Activated CD4-positive, alpha-beta memory T cell treated with anti-CD3 and anti-CD28 coated beads for 36 hours (primary cell): ENCODE results near the gene TEPSIN. TPM values are rescaled to one million over a fixed set of nuclear protein-coding genes. Genes with fewer than 3 reads are reported as not detected.

Experiments used
- CTCF ChIA-PET: fragments of 350-600 bp; sonication (Branson Sonifier 250); formaldehyde crosslinking; loops from one replicate; lab custom pipeline; 2021; ENCODE audit warnings: antibody characterized with exemption, inconsistent platforms; lab: Charles Lee
- POLR2A ChIA-PET: fragments of 350-600 bp; sonication (Branson Sonifier 250); formaldehyde crosslinking; loops from one replicate; lab custom pipeline; 2021; ENCODE audit warnings: antibody characterized with exemption; lab: Charles Lee
- DNase-seq: peaks from one replicate; pipeline ENCODE4 v3.0.0-alpha.2; 2020
- H3K27ac Mint-ChIP-seq: one replicate; pipeline ENCODE4 v1.8.0; 2021; ENCODE audit warnings: mixed read lengths
- H3K27me3 Mint-ChIP-seq: one replicate; pipeline ENCODE4 v1.8.0; 2021; ENCODE audit warnings: mixed read lengths
- H3K36me3 Mint-ChIP-seq: one replicate; pipeline ENCODE4 v1.8.0; 2021; ENCODE audit warnings: mixed read lengths
- H3K4me1 Mint-ChIP-seq: one replicate; pipeline ENCODE4 v1.8.0; 2021; ENCODE audit warnings: low read depth, mixed read lengths
- H3K4me3 Mint-ChIP-seq: one replicate; pipeline ENCODE4 v1.8.0; 2021; ENCODE audit warnings: mild to moderate bottlenecking, mixed read lengths
- H3K9me3 Mint-ChIP-seq: one replicate; pipeline ENCODE4 v1.8.0; 2021; ENCODE audit warnings: mixed read lengths
- intact Hi-C: fragments of 100-400 bp; cut with micrococcal nuclease; formaldehyde crosslinking; loops from one replicate; pipeline ENCODE4 v1.15.1; 2023
- total RNA-seq, 2 experiments: library from RNA; stranded (reverse); gene quantifications; one replicate each; pipeline ENCODE4 v1.2.3, GENCODE V29; 2021

TEPSIN gene
- total RNA-seq, 2 experiments from 2014 or later, result 20.0 to 24.6 TPM

DNA sequence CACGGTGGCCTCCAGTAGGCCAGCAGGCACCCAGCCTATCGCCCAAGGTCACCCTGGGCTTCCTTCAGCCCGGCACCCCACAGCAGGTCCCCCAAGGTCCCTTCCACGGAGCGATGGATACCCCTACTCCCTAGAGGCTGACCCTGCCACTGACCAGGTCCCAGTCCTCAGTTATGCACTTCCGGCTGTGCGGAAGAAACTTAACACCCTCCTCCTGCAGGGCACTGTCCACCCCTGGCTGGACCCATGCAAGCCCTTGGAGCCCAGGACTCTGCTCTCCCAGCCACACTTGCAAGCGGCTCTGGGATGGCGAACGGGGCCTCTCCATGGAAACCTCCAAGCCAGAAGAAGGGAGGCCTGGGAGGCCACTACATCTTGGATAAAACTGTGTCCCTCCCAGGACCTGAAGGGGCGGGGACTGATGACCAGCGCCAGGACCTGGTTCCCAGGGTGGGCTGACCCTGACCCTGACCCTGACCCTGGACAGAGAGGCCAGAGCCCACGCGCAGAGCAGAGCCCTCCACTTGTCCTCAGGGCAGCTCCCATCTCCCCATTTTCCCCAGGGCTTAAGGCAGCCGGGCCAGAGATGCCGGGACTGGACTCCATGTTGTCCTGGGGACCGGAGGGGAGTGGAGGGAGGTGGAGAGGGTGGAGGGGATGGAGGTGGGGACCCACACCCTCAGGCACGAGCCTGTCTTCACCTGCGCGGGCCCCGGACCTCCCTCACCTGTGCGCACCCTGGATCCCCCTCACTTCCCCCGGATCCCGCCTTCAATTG is 16.8 kb downstream of the TEPSIN start:
- CTCF ChIA-PET, result interaction anchor here (1.0 to 1.2 kb wide), 5 partner anchors 17 to 263 kb away, joined by 3 to 6 read pairs (median 4); partner anchors contain the start of genes NDUFAF8 and TEPSIN
- H3K4me3 Mint-ChIP-seq, result peak overlapping the region; percentile 52
- H3K27ac Mint-ChIP-seq, result no peak overlapping the region
- peaks cover 16% of the 10 kb centered on the region for H3K4me1 Mint-ChIP-seq
- intact Hi-C loops, result loop anchor here (10.0 kb wide), 1 partner anchor 187 kb away; the partner anchor contains the start of gene BAIAP2
- H3K36me3 Mint-ChIP-seq, result peaks cover 1% of the 10 kb centered on the region
- POLR2A ChIA-PET, result interaction anchor here (0.7 to 1.5 kb wide), 4 partner anchors 17 to 73 kb away, joined by 3 to 16 read pairs (median 4); partner anchors contain the start of genes NDUFAF8, SLC38A10 and TEPSIN
- no peak for DNase-seq
- no peaks in the 10 kb centered on the region for H3K9me3 Mint-ChIP-seq
- H3K27me3 Mint-ChIP-seq, result no peaks in the 10 kb centered on the region

DNA sequence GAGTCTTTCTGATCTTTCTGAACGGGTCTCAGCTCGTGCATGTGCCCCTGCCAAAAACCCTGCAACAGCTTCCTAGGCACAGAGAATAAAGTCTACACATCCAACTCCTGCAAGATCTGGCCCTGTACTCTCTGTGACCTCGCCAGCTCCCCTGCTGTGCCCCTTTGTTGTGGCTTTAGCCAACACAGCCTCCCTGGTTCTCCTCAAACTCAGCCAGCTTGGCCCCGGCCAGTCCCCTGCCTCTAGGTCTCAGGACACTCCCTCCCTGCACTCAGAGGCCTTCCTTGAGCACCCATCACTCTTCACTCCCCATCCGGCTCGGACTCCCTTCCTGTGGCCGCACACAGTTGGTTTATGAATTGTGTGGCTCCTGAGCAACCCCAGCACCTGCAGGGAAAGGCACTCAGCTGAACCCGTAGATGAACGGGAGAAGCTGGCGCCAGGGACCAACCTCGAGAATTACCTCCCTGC is 17.4 kb downstream of the TEPSIN start:
- Mint-ChIP-seq H3K27ac (no peak overlapping the region), H3K4me3 (peak overlapping the region; percentile 52), H3K27me3 (no peaks in the 10 kb centered on the region), H3K36me3 (peaks cover 1% of the 10 kb centered on the region), H3K9me3 (no peaks in the 10 kb centered on the region), H3K4me1 (peaks cover 16% of the 10 kb centered on the region)
- intact Hi-C loops, result loop anchor here (10.0 kb wide), 1 partner anchor 187 kb away; the partner anchor contains the start of gene BAIAP2
- POLR2A ChIA-PET, result interaction anchor here (1.5 kb wide), 1 partner anchor 17 kb away, joined by 5 read pairs; the partner anchor contains the start of genes NDUFAF8 and TEPSIN
- no peak for DNase-seq
- CTCF ChIA-PET, result interaction anchor here (1.0 kb wide), 1 partner anchor 32 kb away, joined by 4 read pairs; no protein-coding TSS in a partner anchor

DNA sequence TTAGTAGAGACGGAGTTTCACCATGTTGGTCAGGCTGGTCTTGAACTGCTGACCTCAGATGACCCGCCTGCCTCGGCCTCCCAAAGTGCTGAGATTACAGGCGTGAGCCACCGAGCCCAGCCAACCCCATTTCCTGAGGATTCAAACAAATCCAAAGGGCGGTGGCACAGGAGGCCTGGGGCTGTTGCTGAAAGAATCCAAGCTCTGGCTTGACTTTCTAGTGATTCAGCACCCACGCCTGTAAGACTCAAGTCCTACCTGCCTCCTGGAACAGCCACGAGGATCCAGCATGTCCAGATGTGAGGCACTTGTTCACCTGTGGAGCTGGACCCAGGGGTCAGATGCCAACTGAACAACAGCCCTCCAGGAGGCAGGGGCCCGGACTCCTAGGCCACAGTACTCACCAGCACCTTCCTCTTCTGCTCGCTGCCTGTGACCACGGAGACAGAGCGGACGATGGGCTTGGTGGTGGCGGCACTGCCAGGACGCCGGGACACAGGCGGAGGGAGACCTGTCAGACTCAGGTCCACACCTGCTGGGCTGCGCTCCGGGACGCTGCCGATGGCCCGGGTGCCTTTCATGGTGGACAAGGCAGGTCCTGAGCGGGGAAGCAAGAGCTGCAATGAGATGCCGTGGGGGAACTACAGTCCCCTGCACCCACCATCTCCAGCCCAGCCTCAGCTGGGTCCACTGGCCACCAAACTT is 19.2 kb downstream of the TEPSIN start:
- H3K27ac Mint-ChIP-seq, result no peak overlapping the region
- peaks cover 1% of the 10 kb centered on the region for H3K36me3 Mint-ChIP-seq
- no peak overlapping the region for H3K4me3 Mint-ChIP-seq
- ChIA-PET POLR2A (no interaction called here), CTCF (no interaction called here)
- H3K9me3 Mint-ChIP-seq, result no peaks in the 10 kb centered on the region
- intact Hi-C loops, result loop anchor here (10.0 kb wide), 1 partner anchor 185 kb away; the partner anchor contains the start of gene BAIAP2
- H3K27me3 Mint-ChIP-seq, result no peaks in the 10 kb centered on the region
- peaks cover 16% of the 10 kb centered on the region for H3K4me1 Mint-ChIP-seq
- DNase-seq, result no peak

DNA sequence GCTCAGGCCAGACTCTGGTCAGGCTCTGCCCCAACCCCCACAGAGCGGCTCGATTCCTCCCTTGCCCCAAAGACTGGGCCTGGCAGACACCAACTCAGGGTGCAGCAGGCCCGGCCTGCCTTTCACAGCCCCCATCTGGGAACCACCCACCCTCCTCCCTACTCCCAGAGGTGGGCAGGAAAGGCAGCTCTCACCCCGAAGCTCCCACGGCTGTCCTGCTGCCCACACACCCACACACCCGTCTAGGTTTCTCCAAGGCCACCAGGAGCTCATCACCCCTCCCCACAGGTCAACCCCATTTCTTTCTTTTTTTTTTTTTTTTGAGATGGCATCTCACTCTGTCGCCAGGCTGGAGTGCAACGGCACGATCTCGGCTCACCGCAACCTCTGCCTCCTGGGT is 19.9 kb downstream of the TEPSIN start:
- Mint-ChIP-seq H3K36me3 (peaks cover 1% of the 10 kb centered on the region), H3K27me3 (no peaks in the 10 kb centered on the region), H3K27ac (no peak overlapping the region), H3K9me3 (no peaks in the 10 kb centered on the region), H3K4me1 (peaks cover 16% of the 10 kb centered on the region), H3K4me3 (no peak overlapping the region)
- ChIA-PET CTCF (no interaction called here), POLR2A (no interaction called here)
- DNase-seq, result no peak
- intact Hi-C loops, result no loop called here

DNA sequence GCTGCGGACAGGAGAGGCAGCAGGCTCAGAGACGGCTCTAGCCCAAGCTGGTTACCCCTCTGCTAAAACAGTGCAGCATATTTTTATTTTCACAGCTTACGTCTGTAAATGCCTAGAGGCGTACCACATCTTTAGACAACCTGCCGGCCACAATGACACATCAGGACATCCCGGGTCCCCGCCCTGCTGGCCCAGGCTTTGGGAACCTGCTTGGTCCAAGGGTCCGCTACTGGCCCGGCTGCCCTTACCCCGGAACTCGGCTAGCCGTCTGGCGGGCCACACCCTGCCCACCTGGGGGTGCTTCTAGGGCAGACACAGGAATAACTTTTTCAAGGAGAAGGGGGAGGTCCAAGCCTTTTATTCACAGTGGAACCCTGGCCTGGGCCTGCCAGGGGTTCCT is 20.4 kb downstream of the TEPSIN start:
- H3K4me3 Mint-ChIP-seq, result no peak overlapping the region
- no peak for DNase-seq
- POLR2A ChIA-PET, result no interaction called here
- peaks cover 1% of the 10 kb centered on the region for H3K36me3 Mint-ChIP-seq
- H3K27ac Mint-ChIP-seq, result no peak overlapping the region
- peaks cover 10% of the 10 kb centered on the region for H3K4me1 Mint-ChIP-seq
- intact Hi-C loops, result no loop called here
- CTCF ChIA-PET, result no interaction called here
- no peaks in the 10 kb centered on the region for H3K27me3 Mint-ChIP-seq
- H3K9me3 Mint-ChIP-seq, result no peaks in the 10 kb centered on the region

DNA sequence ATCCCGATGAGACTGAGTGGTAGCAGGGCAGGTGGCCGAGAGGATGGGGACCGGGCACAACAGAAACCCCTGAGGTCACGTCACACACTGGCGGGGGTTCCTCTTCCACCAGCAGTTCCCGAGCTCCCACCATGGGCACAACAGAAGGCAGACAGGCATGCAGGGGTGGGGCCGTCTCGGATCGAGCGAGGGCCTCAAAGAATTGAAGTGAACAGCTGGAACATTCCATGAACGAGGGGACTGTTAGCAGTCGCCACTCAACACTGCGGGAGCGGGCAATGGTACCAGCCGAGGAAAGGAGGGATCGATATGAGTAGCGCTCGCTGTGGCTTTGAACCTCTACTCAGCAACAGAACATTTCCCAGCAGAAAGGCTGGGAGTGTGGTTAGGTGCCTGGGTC is 21.4 kb downstream of the TEPSIN start:
- POLR2A ChIA-PET, result no interaction called here
- H3K27me3 Mint-ChIP-seq, result no peaks in the 10 kb centered on the region

DNA sequence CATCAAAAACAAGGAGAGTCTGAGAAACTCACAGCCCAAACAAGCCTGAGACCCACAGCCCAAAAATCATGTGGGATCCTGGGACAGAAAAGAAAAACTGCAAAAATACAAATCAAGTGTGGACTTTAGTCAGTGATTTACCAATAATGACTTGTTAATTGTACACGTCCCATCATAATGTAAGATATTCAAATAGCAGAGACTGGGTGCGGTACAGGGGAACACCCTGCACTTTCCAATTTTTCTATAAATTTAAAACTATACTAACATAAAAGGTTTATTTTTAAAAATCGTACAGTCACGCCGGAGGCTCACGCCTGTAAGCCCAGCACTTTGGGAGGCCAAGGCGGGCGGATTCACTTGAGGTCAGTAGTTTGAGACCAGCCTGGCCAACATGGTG is 24.9 kb downstream of the TEPSIN start:
- H3K4me1 Mint-ChIP-seq, result no peaks in the 10 kb centered on the region
- POLR2A ChIA-PET, result no interaction called here
- intact Hi-C loops, result no loop called here
- no peak overlapping the region for H3K4me3 Mint-ChIP-seq
- H3K9me3 Mint-ChIP-seq, result no peaks in the 10 kb centered on the region
- H3K27me3 Mint-ChIP-seq, result no peaks in the 10 kb centered on the region
- CTCF ChIA-PET, result no interaction called here
- DNase-seq, result no peak
- H3K27ac Mint-ChIP-seq, result no peak overlapping the region
- H3K36me3 Mint-ChIP-seq, result peaks cover under 1% of the 10 kb centered on the region

More for the DNA sequence above, 21.4 kb downstream of the TEPSIN start:
- CTCF ChIA-PET, result no interaction called here
- peaks cover 1% of the 10 kb centered on the region for H3K36me3 Mint-ChIP-seq
- H3K9me3 Mint-ChIP-seq, result no peaks in the 10 kb centered on the region
- no peak overlapping the region for H3K4me3 Mint-ChIP-seq
- no peak for DNase-seq
- peaks cover 8% of the 10 kb centered on the region for H3K4me1 Mint-ChIP-seq
- H3K27ac Mint-ChIP-seq, result no peak overlapping the region
- intact Hi-C loops, result no loop called here

DNA sequence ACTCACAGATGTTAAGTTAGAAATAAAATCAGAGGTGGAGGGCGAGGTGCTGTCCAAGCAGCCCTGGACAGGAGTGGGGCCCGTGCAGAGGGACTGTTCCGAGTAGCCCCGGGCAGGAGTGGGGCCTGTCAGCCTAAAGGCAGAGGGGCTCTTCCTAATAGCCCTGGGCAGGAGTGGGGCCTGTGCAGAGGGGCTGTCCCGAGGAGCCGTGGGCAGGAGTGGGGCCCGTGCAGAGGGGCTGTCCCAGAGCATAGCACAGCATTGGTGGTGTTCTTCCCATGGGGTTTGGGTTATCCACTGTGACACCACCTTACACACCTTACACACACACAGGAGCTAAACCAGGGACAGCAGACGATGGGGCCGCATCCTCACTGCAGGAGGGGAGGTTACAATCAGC is 26.5 kb downstream of the TEPSIN start:
- POLR2A ChIA-PET, result no interaction called here
- H3K27ac Mint-ChIP-seq, result no peak overlapping the region
- no peak for DNase-seq
- no peaks in the 10 kb centered on the region for H3K36me3 Mint-ChIP-seq
- H3K9me3 Mint-ChIP-seq, result no peaks in the 10 kb centered on the region
- no peaks in the 10 kb centered on the region for H3K27me3 Mint-ChIP-seq
- no peaks in the 10 kb centered on the region for H3K4me1 Mint-ChIP-seq
- no peak overlapping the region for H3K4me3 Mint-ChIP-seq
- CTCF ChIA-PET, result no interaction called here
- intact Hi-C loops, result no loop called here

DNA sequence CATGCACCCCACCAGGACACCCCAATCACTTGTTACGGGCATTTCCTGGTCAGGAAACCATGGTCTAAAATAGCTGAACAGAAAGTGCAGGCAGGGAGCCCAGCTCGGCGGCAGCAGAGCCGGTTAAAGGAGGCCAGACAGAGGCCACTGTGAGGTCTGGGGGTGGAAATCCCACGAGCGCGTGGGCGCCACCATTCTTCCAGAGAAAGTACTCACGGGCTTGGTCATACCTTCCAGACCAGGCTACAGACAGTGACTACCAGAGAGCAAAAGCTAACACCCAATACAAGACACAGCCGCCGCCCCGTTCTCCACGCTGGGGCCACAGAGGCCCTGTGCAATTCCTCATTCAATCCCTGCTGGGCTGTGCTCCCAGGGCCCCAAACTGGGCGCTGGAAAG is 28.0 kb downstream of the TEPSIN start:
- H3K27me3 Mint-ChIP-seq, result no peaks in the 10 kb centered on the region
- DNase-seq, result no peak
- no peaks in the 10 kb centered on the region for H3K36me3 Mint-ChIP-seq
- ChIA-PET POLR2A (no interaction called here), CTCF (no interaction called here)
- H3K4me1 Mint-ChIP-seq, result no peaks in the 10 kb centered on the region
- no peak overlapping the region for H3K27ac Mint-ChIP-seq
- H3K4me3 Mint-ChIP-seq, result no peak overlapping the region
- intact Hi-C loops, result no loop called here
- H3K9me3 Mint-ChIP-seq, result no peaks in the 10 kb centered on the region

DNA sequence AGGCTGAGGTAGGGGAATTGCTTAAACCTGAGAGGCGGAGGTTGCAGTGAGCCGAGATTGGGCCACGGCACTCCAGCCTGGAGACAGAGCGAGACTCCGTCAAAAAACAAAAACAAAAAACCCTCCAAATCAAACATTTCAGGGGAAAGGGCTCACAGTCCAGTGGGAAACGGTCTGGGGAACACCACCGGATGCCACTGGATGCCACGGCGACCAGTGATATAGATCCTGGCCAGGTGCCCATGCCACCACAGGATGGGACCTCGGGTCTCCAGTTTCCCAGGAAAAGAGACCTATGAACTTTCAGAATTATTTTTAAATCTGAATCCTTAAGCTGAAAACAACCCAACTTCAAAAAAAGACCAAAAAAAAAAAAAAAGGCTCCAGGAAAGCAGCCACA is 28.4 kb downstream of the TEPSIN start:
- intact Hi-C loops, result no loop called here
- H3K36me3 Mint-ChIP-seq, result no peaks in the 10 kb centered on the region
- no peaks in the 10 kb centered on the region for H3K4me1 Mint-ChIP-seq
- no peaks in the 10 kb centered on the region for H3K27me3 Mint-ChIP-seq
- no peak overlapping the region for H3K4me3 Mint-ChIP-seq
- ChIA-PET CTCF (no interaction called here), POLR2A (no interaction called here)
- no peak overlapping the region for H3K27ac Mint-ChIP-seq
- no peak for DNase-seq
- H3K9me3 Mint-ChIP-seq, result no peaks in the 10 kb centered on the region

DNA sequence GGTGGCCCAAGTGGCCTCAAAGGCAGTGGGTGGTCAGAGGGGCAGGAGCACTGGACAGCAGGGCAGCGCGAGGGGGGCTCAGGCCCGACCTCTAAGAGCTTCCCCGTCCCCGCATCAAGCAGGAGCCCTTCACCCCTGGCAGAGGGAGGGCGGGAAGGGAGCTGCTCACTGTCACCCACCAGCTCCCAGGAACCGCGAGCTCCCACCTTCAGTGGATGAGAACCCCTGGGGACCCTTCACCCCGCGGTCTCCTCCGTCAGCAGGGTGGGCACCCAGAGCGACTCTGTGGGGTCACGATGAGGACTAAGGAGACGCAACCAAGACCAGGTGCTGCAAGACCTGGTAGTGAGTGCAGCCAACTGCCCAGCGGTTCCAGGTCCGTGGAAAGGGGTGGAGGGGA is 29.7 kb downstream of the TEPSIN start:
- no peak for DNase-seq
- ChIA-PET POLR2A (no interaction called here), CTCF (no interaction called here)
- Mint-ChIP-seq H3K36me3 (no peaks in the 10 kb centered on the region), H3K4me3 (no peak overlapping the region), H3K27me3 (no peaks in the 10 kb centered on the region), H3K9me3 (no peaks in the 10 kb centered on the region), H3K27ac (no peak overlapping the region), H3K4me1 (no peaks in the 10 kb centered on the region)
- intact Hi-C loops, result no loop called here

DNA sequence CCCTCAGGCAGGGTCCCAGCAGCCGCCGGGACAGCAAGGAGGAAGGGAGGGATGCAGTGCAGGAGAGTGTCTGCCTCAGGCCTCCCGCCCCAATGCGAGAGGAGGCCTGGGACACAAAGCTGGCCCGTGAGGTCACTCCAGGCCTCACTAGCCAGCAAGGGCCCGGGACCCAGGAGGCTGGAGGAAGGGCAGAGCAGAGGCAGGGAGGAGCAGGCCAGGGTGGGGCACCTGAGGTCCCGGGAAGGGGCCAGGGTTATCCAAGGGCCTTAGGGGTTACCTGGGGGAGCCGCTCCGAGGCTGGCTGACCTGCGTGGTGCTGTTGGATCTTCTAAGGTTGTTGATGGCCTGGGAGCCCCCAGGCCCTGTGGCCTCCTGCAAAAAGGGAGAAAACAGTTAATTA is 30.2 kb downstream of the TEPSIN start:
- no peak for DNase-seq
- ChIA-PET POLR2A (no interaction called here), CTCF (no interaction called here)
- intact Hi-C loops, result no loop called here
- no peak overlapping the region for H3K4me3 Mint-ChIP-seq
- H3K36me3 Mint-ChIP-seq, result no peaks in the 10 kb centered on the region
- no peak overlapping the region for H3K27ac Mint-ChIP-seq
- no peaks in the 10 kb centered on the region for H3K9me3 Mint-ChIP-seq
- H3K4me1 Mint-ChIP-seq, result no peaks in the 10 kb centered on the region
- H3K27me3 Mint-ChIP-seq, result no peaks in the 10 kb centered on the region
